Neuron (in vitro differentiated cells): ENCODE data around the gene ZBBX.

ENCODE experiments used
- H2AFZ ChIP-seq: one replicate; pipeline ENCODE4 v1.6.1; 2013; ENCODE audit warnings: low read depth, mild to moderate bottlenecking, inconsistent platforms, low read length, moderate library complexity
- H3K27me3 ChIP-seq: one replicate; pipeline ENCODE4 v1.6.1; 2013; ENCODE audit warnings: low read length; ENCODE audit not compliant: insufficient read depth
- H3K36me3 ChIP-seq: one replicate; pipeline ENCODE4 v1.6.1; 2013; ENCODE audit warnings: low read length; ENCODE audit not compliant: insufficient read depth
- H3K4me1 ChIP-seq: one replicate; pipeline ENCODE4 v1.6.1; 2013; ENCODE audit warnings: low read length; ENCODE audit not compliant: insufficient read depth
- H3K4me3 ChIP-seq: 2 replicates; pipeline ENCODE4 v1.5.1; 2013; ENCODE audit warnings: mild to moderate bottlenecking, low read length, moderate library complexity
- H3K9me3 ChIP-seq: one replicate; pipeline ENCODE4 v1.6.1; 2013; ENCODE audit warnings: low read length

ZBBX gene

GRCh38 chr3:167289435-167289834, 90.7 kb downstream of the ZBBX start:
- Histone ChIP-seq H3K36me3 (no peaks in the 10 kb centered on the region), H3K4me1 (peaks cover 17% of the 10 kb centered on the region), H2AFZ (no peak overlapping the region), H3K27me3 (no peaks in the 10 kb centered on the region), H3K9me3 (peaks cover 3% of the 10 kb centered on the region), H3K4me3 (no peak overlapping the region)

- H3K27me3 ChIP-seq: no peaks in the 10 kb centered on the region
- H3K4me3 ChIP-seq: no peak overlapping the region
- peaks cover 17% of the 10 kb centered on the region for H3K4me1 ChIP-seq
- peaks cover 3% of the 10 kb centered on the region for H3K9me3 ChIP-seq
- H3K36me3 ChIP-seq: no peaks in the 10 kb centered on the region
- H2AFZ ChIP-seq: no peak overlapping the region
Measured at GRCh38 chr3:167288737-167289136, 91.4 kb downstream of the ZBBX start.

- Histone ChIP-seq H3K9me3 (peaks cover 3% of the 10 kb centered on the region), H3K27me3 (no peaks in the 10 kb centered on the region), H3K36me3 (no peaks in the 10 kb centered on the region), H3K4me3 (no peak overlapping the region), H3K4me1 (peaks cover 17% of the 10 kb centered on the region), H2AFZ (no peak overlapping the region)
Measured at GRCh38 chr3:167287308-167287707, 92.8 kb downstream of the ZBBX start.

GRCh38 chr3:167274141-167274874, 105.8 kb downstream of the ZBBX start:
- H3K9me3 ChIP-seq: peaks cover 3% of the 10 kb centered on the region
- no peaks in the 10 kb centered on the region for H3K4me1 ChIP-seq
- no peaks in the 10 kb centered on the region for H3K36me3 ChIP-seq
- no peaks in the 10 kb centered on the region for H3K27me3 ChIP-seq
- no peak overlapping the region for H3K4me3 ChIP-seq
- H2AFZ ChIP-seq: no peak overlapping the region

GRCh38 chr3:167253037-167253436, 127.1 kb downstream of the ZBBX start:
- no peak overlapping the region for H3K4me3 ChIP-seq
- no peaks in the 10 kb centered on the region for H3K9me3 ChIP-seq
- H3K4me1 ChIP-seq: peaks cover 2% of the 10 kb centered on the region
- no peak overlapping the region for H2AFZ ChIP-seq
- no peaks in the 10 kb centered on the region for H3K36me3 ChIP-seq
- no peaks in the 10 kb centered on the region for H3K27me3 ChIP-seq

DNA sequence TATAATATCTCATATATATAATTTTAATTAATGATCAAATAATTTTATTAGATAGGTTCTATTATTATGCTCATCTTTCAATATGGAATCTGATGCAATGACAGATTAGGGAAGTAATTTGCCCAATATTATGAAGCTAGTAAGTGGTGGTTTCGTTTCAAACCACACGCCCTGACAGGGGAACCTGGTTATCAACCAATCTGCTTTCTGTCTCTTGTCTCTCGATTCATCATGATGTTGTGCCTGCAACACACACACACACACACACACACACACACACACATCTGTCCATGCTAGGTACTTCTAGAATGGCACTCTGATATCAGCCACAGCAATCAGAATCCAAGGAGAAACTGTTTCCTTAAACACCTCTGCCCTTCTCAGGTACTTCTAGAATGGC, 128.4 kb downstream of the ZBBX start:
- no peaks in the 10 kb centered on the region for H3K36me3 ChIP-seq
- H3K4me1 ChIP-seq: peaks cover 2% of the 10 kb centered on the region
- H3K27me3 ChIP-seq: no peaks in the 10 kb centered on the region
- H2AFZ ChIP-seq: no peak overlapping the region
- no peaks in the 10 kb centered on the region for H3K9me3 ChIP-seq
- H3K4me3 ChIP-seq: no peak overlapping the region

GRCh38 chr3:167246252-167246651, 133.8 kb downstream of the ZBBX start:
- Histone ChIP-seq H3K4me1 (no peaks in the 10 kb centered on the region), H3K9me3 (no peaks in the 10 kb centered on the region), H3K27me3 (no peaks in the 10 kb centered on the region), H2AFZ (no peak overlapping the region), H3K36me3 (no peaks in the 10 kb centered on the region), H3K4me3 (no peak overlapping the region)

DNA sequence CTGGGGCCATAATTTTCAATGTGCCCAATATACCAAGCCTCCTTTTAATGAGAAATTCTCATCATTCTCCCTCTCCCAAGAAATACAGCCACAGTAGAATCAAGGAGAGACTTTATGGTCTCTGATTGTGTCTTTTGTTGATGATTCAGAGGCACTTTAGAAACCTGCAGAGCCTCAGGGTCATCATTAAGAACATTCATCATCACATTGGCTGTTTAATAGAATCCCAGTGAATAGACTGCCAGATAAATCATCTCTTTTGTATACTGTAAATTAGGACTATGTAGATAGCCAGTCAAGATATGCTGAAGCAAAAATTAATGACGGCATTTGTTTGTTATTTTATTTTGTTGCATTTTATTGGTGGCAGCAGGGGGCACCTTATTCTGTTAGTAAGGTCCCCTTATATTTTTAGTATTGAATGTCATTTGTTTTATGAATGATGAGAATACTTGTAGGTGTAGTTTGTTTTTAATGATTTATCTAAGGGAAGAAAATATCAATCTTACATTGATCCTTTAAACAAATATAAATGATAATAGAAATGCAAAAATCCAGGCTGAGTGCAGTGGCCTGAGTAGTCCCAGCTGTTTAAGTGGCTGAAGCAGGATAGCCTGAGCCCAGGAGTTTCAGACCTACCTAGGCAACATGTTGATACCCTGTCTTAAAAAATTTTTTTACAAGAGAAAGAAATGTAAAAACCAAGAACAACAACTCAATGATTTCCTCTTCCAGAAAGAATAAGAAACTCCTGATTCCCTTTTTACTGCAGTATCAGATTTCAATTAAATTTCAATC, 138.8 kb downstream of the ZBBX start:
- Histone ChIP-seq H3K27me3 (no peaks in the 10 kb centered on the region), H2AFZ (no peak overlapping the region), H3K9me3 (no peaks in the 10 kb centered on the region), H3K4me1 (no peaks in the 10 kb centered on the region), H3K36me3 (no peaks in the 10 kb centered on the region), H3K4me3 (no peak overlapping the region)

GRCh38 chr3:167228135-167228534, 152.0 kb downstream of the ZBBX start:
- Histone ChIP-seq H3K4me1 (peaks cover 3% of the 10 kb centered on the region), H3K9me3 (no peaks in the 10 kb centered on the region), H3K36me3 (no peaks in the 10 kb centered on the region), H2AFZ (no peak overlapping the region), H3K27me3 (no peaks in the 10 kb centered on the region), H3K4me3 (no peak overlapping the region)

DNA sequence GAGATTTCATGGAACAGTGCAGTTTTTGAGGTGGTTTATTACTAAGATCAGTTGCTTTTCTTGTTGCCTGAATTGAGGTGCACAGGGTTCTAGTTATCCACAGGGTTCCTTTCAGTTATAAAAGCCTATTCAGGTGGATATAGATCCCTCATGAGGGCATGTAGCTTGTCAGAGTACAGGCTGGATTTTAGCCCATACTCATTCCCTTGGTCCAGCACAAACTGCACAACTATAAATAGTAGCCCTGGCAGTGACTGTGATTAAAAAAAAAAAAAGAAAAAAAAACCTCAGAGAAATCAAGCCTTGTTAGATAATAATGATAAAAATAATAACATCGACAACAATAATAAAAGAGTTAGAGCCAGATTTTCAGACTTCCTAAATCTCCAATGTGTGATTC, 154.3 kb downstream of the ZBBX start:
- no peaks in the 10 kb centered on the region for H3K27me3 ChIP-seq
- no peak overlapping the region for H2AFZ ChIP-seq
- no peaks in the 10 kb centered on the region for H3K9me3 ChIP-seq
- no peaks in the 10 kb centered on the region for H3K36me3 ChIP-seq
- H3K4me3 ChIP-seq: no peak overlapping the region
- peaks cover 3% of the 10 kb centered on the region for H3K4me1 ChIP-seq

- Histone ChIP-seq H3K36me3 (no peaks in the 10 kb centered on the region), H3K27me3 (no peaks in the 10 kb centered on the region), H3K4me1 (no peaks in the 10 kb centered on the region), H3K9me3 (no peaks in the 10 kb centered on the region), H2AFZ (no peak overlapping the region), H3K4me3 (no peak overlapping the region)
Measured at GRCh38 chr3:167209011-167209410, 171.1 kb downstream of the ZBBX start.

DNA sequence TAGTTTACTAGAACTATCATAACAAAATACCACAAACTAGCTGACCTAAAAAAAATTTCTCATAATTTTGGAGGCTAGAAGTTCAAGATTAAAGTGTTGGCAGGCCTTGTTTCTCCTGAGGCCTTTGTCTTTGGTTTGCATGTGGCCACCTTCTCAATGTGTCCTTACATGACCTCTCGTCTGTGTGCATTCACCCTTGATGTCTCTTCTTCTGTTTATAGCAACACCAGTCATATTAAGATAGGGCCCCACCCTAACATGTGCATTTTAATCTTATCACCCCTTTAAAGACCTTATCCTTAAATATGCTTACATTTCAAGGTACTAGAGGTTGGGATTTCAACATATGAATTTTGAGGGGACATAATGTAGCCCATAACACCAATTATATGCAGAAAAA, 177.0 kb downstream of the ZBBX start:
- H3K36me3 ChIP-seq: no peaks in the 10 kb centered on the region
- no peaks in the 10 kb centered on the region for H3K9me3 ChIP-seq
- no peak overlapping the region for H2AFZ ChIP-seq
- no peaks in the 10 kb centered on the region for H3K4me1 ChIP-seq
- no peaks in the 10 kb centered on the region for H3K27me3 ChIP-seq
- H3K4me3 ChIP-seq: no peak overlapping the region

- no peaks in the 10 kb centered on the region for H3K36me3 ChIP-seq
- H3K9me3 ChIP-seq: no peaks in the 10 kb centered on the region
- no peak overlapping the region for H3K4me3 ChIP-seq
- H3K27me3 ChIP-seq: no peaks in the 10 kb centered on the region
- no peak overlapping the region for H2AFZ ChIP-seq
- no peaks in the 10 kb centered on the region for H3K4me1 ChIP-seq
Measured at GRCh38 chr3:167198949-167199600, 181.0 kb downstream of the ZBBX start.
